ENCODE data around the gene TGFBR2. TPM values are rescaled to one million over a fixed set of nuclear protein-coding genes. Genes with fewer than 3 reads are reported as not detected.

Gene TGFBR2
- total RNA-seq, 1 donor from 2014 or later = 53.4 TPM

GRCh38 chr3:30723211-30723610 is 116.8 kb downstream of the TGFBR2 start:
- no peak for DNase-seq (ENCODE audit: low read depth)
- TF ChIP-seq CTCF (conservative IDR thresholded peaks at IDR 0.05; ENCODE audit: low read depth, low read length) = no peak
- no peak overlapping the region for H3K4me3 ChIP-seq (ENCODE audit: low read depth, low read length)

- no peak overlapping the region for H3K4me3 ChIP-seq (ENCODE audit: low read depth, low read length)
- no peak for DNase-seq (ENCODE audit: low read depth)
- no peak for TF ChIP-seq CTCF (conservative IDR thresholded peaks at IDR 0.05; ENCODE audit: low read depth, low read length)
Measured at GRCh38 chr3:30724863-30725262, 118.5 kb downstream of the TGFBR2 start.

- DNase-seq (ENCODE audit: low read depth) = no peak
- no peak overlapping the region for H3K4me3 ChIP-seq (ENCODE audit: low read depth, low read length)
- no peak for TF ChIP-seq CTCF (conservative IDR thresholded peaks at IDR 0.05; ENCODE audit: low read depth, low read length)
Measured at GRCh38 chr3:30728143-30728542, 121.7 kb downstream of the TGFBR2 start.

- TF ChIP-seq CTCF (conservative IDR thresholded peaks at IDR 0.05; ENCODE audit: low read depth, low read length) = no peak
- H3K4me3 ChIP-seq (ENCODE audit: low read depth, low read length) = no peak overlapping the region
- DNase-seq (ENCODE audit: low read depth) = no peak
Measured at GRCh38 chr3:30729512-30729911, 123.1 kb downstream of the TGFBR2 start.

GRCh38 chr3:30729936-30730335 is 123.5 kb downstream of the TGFBR2 start:
- no peak for DNase-seq (ENCODE audit: low read depth)
- H3K4me3 ChIP-seq (ENCODE audit: low read depth, low read length) = no peak overlapping the region
- no peak for TF ChIP-seq CTCF (conservative IDR thresholded peaks at IDR 0.05; ENCODE audit: low read depth, low read length)

- H3K4me3 ChIP-seq (ENCODE audit: low read depth, low read length) = no peak overlapping the region
- no peak for TF ChIP-seq CTCF (conservative IDR thresholded peaks at IDR 0.05; ENCODE audit: low read depth, low read length)
- DNase-seq (ENCODE audit: low read depth) = no peak
Measured at GRCh38 chr3:30730967-30731366, 124.6 kb downstream of the TGFBR2 start.

GRCh38 chr3:30733209-30733608 is 126.8 kb downstream of the TGFBR2 start:
- no peak for TF ChIP-seq CTCF (conservative IDR thresholded peaks at IDR 0.05; ENCODE audit: low read depth, low read length)
- no peak for DNase-seq (ENCODE audit: low read depth)
- H3K4me3 ChIP-seq (ENCODE audit: low read depth, low read length) = no peak overlapping the region
